GM18858 (cell line): ENCODE results near the gene JAZF1.

Experiments used
- ATAC-seq: cut with Tn5 transposase; IDR thresholded peaks from one replicate; pipeline ENCODE4 v1.9.1; 2021; ENCODE audit not compliant: unreplicated experiment

The JAZF1 gene

DNA sequence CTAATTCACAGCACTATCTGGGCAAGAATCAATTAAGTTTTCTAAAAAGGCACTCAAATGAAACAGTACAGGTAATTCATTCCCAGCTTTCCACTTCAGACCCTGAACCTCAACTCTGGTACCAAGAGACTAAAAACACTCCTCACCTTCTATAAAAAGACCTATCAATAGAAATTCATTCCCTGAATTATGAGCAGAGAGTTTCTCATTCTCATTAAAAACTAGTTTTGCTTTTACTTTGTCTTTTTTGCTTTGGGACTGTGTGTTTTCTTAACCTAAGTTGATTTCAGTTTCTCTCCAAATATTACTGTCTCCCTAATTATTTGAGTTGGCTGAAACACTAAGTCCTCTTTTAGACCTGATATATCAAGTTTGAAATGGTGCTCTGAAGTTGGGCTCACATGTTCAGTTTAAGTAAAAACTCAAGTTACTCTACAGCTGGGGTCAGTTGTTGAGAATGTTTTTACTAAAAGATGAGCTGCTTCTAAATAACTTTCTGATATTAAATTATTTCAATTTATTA lies 189.5 kb downstream of the JAZF1 start:
- ATAC-seq: no peak

DNA sequence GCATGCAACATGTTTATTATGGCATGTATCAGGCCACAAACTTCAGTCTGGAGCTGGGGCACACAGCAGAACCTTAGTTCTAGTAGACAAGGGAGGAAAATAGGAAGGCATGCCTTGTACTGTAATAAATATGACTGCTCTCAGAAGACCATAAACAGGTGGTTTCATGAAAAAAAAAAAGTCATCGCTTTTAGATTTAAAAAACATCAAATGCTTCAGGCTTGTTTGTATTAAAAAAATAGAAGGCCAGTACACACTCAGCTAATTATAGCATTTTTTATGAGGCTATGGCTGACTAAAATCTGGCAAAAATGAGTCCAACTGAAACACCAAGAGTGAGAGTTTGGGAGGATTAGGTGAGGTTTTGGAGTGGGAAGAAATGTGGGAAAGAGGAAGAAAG lies 204.1 kb downstream of the JAZF1 start:
- ATAC-seq: no peak

DNA sequence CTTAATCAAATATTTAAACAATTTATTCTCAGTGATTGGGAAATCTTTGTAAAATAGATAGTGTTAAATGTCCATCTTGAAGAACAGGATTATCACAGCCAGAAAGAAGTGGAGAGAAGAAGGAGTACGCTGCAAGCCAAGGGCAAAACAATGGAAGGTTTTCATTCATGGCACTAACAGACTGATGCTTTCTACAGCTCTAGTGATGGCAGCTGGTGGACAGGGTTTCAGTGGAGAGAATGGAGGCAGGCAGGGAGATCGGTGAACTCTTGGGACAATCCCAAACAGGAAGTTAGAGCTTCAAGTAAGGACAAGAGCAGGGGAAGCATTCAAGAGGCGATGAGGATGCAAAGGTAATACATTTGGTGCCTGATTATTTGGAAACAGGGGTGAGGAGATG lies 207.0 kb downstream of the JAZF1 start:
- no peak for ATAC-seq

DNA sequence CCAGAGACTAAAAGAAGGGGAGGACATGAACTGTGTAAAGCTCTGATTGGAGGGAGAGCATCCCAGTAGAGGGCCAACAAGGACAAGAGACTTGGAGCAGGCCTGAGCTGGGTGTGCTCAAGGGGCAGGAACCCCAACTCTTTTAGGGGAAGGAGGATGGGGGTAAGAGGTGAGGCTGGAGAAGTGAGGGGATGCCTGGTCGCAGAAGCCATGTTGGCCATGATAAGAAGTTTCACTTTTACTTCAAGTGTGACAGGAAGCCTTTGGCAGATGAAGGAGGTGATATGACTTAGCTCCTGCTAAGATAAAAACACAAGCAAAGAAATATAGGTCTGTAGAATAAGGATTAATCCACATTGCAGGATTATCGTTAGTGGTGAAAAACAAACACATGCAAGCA lies 208.3 kb downstream of the JAZF1 start:
- ATAC-seq: no peak

DNA sequence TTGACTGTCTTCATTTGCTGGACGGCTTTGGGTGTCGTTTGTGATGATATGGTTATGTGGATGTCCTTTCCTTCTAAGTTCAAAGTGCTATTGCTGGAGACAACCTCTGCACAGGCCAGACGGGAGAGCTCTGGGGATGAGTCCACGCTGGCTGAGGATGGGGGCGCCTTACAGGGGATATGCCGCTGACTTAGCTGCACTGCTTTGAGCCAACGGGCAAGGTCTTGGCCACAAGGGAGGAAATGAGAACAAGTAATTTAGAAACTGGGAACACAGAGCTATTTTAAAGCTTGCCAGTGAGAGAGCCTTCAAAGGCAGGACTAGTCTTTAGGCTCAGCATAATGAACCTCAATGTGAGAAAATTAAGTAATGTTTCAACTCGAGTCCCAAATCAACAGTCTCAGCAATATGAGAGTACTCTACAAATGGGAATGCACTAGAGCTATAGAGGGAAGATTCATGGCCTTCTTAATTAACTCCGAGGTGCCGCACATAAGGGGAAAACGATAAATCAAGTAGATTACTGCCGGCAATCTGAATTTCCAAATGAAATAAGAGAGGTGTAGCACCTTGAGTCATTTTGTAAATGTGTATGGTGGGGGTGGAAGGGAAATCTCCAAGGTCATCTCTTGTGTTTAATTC lies 209.3 kb downstream of the JAZF1 start:
- ATAC-seq: no peak

DNA sequence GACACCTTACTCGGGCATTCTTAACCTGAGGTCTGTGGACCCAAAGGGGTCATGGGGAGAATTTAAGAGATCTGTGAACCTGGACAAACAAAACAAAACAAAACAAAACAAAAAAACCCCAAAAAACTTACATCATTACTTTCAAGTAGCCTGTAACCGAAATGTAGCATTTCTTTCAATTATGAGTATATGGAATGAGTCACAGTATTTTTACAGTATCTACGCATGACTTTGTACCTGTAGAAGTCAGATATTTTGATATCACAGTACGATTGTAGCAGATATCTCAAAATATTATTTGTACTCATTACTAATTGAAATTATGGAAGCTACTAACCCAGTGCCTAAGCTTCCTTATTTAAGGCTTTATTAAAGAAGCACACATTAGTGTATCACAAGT lies 210.2 kb downstream of the JAZF1 start:
- ATAC-seq: no peak

DNA sequence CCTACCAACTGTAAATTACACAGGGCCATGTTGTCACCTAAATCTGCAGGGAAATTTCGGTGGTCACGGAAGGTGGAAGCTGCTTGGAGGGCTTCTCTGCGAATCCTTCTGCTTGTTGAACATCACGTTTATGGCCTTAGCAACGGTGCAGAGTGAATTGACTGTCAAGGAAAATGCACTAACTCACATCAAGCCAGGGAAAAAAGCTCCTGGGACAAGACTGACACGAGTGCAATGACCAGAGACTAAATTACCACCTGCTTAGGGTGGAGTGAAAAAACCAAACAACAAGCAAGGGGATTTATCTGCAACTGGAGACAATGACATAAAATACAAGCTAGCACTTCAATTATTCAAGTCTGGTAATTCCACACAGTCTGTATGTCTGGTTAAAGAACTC lies 211.2 kb downstream of the JAZF1 start:
- ATAC-seq: no peak

DNA sequence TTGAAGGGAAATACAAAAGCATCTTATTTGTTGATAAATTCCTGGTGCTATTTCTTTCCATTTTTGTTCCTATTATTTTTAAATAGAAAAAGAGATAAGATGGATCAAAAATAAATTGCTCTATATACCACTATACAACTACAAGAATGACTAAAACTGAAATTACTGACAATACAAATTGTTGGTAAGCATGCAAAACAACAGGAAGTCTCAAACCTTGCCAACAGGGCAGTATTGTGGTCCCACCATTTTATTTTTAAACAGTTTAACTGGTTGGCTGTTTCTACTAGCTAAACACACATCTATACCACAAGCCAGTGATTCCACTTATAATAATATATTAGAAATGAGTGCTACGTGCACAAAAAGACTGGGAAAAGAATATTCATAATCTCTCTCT lies 213.0 kb downstream of the JAZF1 start:
- no peak for ATAC-seq

DNA sequence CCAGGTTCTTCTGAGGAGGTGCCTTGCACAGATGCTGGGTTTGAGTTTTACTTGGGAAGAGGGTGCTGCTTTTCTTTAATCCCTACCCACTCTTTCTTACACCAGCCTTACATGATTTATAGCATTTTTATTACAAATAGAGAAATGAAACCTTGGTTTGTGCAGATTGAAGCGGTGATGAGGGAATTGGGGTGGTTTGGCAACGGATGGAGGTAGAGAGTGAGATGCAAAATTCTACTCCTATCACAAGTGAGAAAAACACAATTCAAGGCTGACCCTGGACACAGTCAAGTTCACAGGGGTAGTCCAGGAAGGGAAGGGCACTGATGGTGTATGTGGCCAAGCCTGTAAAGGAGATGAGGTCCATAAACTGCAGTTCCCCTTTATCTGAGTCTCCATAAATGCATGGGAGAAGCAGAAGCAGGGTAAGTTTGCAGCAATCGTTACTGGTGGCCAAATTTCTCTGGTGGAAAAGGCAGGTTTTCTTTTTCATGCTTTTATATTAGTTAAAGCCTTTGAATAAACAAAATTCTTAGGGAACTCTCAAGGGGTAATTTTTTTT lies 214.3 kb downstream of the JAZF1 start:
- ATAC-seq: no peak

DNA sequence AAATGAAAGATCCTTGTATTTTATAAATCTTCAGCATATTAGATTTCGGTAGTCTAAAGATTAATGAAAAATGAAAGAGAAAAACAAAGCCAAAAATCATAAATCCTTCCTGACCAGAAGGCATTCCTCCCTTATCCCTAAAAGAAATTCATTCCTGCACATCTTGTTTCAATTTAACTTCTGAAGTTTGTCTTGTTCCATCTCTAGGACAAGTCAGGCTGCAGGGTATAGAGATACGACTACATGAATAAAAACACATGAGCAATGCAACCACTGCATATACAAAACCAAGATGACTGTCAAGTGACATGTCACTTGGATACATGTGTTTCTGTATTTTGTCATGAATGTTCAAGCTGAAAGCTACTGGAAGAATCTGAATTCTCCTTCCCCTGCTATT lies 214.9 kb downstream of the JAZF1 start:
- no peak for ATAC-seq

DNA sequence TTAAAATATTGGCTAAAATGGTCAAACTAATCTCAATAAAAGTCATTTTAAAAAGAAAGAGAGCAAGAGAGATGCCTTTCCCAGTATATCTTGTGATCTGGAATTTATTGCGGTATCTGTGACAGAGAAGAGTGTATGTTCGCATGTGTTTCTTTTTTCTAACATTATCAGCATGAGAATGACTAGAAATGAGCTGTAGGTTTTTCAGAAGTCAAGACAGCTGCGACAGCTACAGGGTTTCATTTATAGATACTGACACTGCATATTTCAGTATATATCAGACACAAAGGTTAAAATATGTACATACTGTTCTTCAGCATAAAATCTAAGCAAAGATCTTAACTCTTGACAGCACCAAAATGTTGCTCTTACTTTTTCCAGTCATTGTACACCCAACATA lies 215.8 kb downstream of the JAZF1 start:
- ATAC-seq: no peak

DNA sequence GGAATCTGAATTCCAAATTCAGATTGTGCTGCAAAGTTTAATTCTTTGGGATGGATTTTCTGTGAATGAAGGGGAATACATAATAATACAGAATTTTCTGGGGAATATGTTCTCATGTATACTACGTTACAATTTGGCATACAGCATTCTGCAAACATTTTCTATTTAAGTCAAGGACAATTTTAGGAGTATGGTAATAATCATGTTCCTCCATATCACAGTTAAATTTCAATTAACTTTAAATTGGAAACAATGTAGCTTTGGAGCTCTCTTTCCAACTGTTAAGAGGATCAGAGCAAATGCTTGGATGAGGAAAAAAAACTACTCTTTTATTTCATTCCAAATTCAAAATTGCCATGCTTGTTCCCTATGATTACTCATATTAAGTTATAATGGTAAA lies 217.5 kb downstream of the JAZF1 start:
- no peak for ATAC-seq

DNA sequence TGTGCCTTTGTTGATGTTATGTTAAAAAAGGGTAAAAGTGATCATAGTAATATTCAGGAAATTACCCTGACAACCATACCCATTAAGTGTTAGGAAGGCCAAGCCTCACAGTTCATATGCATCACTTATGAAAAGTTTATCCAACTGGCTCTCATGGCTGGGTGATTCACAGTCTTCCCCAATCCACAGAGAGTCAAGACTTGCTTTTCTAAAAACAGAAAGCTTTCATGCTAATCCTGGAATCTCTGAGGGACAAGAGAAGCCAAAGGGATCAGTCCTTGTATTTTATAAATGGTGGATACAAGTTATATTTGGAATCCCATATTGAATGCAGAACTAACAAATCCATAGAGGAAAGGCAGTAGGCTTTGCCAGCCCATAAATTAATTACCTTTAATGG lies 218.3 kb downstream of the JAZF1 start:
- no peak for ATAC-seq

DNA sequence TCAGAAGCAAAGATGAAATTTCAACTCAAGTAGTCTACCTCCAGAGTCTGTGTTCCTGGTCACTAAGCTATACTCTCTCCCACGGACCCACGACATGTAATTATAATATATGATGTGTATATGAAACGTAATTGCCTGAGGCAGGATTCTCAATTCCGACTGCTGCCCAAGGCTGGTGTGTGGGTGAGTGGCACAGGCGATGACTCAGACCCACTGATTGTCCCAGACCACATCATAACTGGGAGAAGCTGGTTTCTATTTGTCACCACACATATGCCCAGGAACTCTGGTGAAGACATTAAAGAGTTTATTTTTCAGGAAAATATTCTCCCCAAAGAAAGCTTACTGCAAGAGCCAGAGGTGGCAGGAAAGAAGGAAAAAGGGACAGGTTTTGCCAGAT lies 219.3 kb downstream of the JAZF1 start:
- ATAC-seq: no peak

DNA sequence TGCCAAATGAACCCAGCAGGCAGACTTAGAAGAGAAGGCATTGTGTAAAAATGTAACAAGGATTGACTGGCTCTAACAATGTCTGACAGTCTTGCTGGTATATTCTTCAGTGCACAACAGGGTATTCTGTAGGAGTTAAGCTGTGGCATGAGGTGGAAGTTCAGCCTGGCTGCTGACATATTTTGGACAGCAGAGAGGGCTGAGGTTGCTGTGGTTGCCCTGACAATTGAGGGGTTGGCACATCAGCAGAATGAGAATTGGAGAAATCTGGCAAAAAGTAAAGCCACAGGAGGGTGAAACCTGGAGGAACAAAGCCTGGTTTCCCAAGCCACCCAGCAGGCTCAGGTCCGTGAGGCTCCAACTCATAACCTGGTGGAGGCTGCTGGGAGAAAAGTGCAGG lies 220.2 kb downstream of the JAZF1 start:
- no peak for ATAC-seq

DNA sequence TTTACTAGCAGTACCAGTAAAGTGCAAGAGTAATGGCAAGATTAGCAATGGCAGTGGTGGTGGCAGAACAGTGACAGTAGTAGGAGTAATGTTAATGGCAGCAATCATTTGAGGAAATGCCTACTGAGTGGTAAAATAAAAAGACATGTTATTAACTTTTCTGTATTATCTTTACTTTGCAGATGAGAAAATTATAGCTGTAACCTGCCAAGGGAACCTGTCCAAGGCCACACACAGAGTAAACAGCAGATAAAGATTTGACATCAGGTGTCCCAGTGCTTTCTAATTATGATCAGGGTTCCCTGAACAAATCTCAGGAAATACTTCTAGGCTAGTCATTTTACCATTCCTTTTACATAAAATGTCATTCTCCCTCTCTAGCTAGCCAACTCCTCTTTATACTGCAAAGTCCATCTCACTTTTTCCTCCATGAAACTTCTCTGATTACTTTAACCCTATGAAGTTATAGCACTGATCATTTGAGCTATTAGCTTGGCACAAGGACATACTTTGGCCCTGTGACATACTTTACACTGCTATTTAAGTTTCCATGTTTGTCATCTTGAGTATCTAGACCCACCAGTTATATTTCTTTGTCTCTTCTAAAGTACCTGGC lies 221.6 kb downstream of the JAZF1 start:
- no peak for ATAC-seq

DNA sequence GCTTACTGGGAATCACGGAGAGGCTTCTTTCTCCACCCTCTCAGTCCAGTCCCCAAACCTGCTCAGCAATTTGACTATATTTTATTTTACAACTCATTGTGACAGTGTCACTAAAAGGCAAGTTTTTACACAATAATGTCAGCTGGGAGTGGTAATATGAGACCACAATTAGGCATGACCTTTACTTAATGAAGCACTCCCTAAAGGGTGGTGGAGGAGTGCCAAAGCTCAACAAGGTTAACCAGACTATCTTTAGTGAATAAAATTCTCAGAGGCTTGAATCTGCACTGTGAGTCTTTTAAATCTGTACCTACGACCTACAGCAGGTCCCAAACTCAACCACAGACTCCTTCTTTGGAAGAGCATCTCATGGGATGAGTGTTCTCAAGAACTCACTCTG lies 225.0 kb downstream of the JAZF1 start:
- no peak for ATAC-seq

DNA sequence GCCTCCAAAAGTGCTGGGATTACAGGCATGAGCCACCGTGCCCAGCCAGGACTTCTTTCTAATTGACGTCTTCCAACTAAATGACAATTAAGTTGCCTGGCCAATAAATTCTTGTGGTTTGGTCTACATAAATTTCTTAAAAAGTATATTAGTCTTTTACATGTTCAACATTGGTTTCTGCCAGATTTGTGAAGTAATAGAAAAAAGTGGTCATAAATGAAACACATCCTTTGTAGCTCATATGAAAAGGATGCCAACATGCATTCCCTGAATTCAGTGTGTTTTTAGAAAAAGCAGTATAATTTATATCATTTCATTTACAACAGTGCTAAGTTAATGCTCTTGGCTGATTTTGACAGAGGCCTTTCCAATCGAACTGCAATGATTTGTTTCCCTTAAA lies 225.6 kb downstream of the JAZF1 start:
- no peak for ATAC-seq

DNA sequence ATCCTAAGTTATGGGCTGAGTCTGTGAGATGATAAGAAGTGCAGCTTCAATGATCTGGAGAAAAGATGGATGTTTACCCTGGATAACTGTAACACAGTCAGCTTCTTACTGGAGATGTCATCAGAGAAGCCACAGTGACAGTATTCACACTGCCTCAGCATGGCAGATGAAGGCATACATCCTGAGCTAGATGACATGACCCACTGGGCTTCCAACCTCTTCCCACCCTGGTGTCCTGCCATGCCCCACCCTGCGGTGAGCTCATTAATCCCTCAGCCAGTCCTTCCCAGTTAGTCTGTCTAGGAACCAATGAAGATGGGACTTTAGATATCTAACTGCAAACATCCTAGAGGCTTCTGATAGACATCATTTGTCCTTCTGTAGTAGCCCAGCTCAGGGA lies 226.8 kb downstream of the JAZF1 start:
- no peak for ATAC-seq

DNA sequence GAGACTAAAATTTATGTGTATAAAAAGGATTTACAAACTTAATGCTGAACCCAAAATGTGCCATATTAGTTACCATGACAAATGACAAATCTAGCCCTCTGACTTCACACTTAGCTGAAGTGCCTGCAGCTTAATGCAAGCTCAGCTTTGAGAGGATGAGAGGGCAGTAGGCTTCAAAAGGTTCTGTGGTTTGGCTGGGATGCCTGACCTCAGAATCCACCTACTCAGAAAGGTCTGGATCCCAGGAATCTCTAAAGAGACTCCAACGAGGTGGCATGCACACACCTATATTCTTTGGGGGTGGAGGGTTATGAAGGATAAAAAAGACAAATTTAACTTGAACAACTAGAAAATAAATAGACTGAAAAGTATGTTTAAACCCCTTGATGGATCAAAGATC lies 227.2 kb downstream of the JAZF1 start:
- no peak for ATAC-seq

DNA sequence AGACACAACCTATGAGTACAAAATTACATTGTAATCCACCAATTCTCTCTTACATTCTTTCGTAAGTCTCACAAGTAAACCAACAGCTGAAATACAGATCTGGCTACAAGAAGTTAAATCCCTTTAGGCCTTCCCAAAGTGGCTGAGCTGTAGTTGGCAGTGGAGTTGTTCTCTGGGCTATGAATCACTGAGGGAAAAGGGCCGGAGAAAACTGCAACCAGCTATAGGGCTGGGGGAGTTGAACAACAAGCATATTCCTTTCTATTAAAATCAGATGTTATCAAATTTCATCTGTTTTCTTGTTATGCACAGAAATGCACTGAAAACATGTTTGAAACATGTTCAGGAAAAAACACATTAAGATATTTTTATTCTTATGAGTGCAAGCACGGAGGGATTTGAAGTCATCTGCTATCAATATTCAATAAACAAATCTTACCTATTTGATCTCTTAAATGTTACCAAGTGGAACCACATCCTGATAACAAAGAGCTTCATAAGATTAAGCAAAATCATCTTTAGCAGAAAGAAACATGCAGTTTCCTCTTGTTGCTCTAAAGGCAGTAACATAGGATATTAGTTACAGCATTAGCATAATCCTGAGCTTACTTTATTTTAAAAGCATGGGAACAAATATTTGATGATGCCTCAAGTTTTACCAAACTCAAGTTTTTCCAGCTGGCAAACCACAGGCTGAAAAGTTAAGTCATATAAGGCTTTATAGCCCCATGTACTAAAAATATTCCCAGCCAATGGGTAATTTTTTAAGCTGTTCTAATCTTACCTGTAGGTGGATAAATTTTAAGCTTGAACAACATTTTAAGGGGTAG lies 227.9 kb downstream of the JAZF1 start:
- ATAC-seq: no peak

DNA sequence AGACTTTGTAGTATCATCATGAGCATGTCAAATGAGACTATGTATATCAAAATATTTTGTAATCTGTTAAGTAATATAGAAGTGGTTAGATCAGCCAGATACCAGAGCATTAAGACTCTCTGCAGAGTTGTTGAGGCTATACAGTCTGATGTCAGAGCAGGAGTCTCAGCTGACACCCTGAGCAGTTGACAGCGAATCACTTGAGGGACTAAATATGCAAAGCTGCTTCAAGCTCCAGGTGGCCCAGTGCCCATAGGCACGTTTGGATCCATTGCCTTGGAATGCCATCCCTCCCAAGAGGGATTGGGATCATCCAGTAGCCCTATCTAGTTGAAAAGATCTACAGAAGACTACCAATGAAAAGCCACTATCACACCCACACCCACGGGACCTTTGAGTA lies 230.5 kb downstream of the JAZF1 start:
- no peak for ATAC-seq
